CD4-positive, alpha-beta T cell treated with Interleukin-15 for 1 hour (primary cell): Measurements from ENCODE around the gene PDZD4.
A peak's percentile ranks its signal among the peaks of the same experiment; 100 is the strongest.

Experiments used
- DNase-seq: peaks from one replicate; pipeline ENCODE4 v3.0.0-alpha.2; 2020

The PDZD4 gene

GRCh38 chrX:153769865-153770600, 60.3 kb downstream of the PDZD4 start:
- peak; percentile 14 for DNase-seq

DNA sequence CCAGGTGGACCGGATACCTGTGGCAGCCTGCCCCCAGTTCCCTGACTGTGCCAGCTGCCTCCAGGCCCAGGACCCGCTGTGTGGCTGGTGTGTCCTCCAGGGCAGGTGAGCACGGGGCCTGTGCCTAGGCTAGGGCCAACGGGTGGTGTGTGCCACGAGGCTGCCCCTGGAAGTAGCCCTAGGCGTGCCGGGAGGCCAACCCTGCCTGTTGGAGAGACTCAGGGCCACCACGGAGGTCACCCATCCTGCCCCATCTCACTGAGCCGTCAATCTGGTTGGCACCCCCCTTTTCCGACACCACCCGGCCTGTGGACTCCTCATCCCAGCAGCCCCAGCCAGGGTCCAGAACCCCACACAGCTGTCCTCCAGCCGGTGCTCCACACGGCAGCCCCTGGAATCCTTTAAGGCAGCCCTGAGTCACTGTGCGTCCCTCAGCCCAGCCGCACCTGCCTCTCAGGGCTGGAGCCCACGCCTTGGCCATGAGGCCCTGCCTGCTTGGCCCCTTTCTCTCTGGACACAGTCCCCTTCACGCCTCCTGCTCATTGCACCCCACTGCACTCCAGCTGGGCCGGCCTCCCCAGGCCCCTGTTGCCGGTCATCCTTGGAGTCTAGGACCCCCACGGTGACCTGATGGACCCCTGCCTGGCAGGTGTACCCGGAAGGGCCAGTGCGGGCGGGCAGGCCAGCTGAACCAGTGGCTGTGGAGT, 61.0 kb downstream of the PDZD4 start:
- DNase-seq: peak; percentile 9

DNA sequence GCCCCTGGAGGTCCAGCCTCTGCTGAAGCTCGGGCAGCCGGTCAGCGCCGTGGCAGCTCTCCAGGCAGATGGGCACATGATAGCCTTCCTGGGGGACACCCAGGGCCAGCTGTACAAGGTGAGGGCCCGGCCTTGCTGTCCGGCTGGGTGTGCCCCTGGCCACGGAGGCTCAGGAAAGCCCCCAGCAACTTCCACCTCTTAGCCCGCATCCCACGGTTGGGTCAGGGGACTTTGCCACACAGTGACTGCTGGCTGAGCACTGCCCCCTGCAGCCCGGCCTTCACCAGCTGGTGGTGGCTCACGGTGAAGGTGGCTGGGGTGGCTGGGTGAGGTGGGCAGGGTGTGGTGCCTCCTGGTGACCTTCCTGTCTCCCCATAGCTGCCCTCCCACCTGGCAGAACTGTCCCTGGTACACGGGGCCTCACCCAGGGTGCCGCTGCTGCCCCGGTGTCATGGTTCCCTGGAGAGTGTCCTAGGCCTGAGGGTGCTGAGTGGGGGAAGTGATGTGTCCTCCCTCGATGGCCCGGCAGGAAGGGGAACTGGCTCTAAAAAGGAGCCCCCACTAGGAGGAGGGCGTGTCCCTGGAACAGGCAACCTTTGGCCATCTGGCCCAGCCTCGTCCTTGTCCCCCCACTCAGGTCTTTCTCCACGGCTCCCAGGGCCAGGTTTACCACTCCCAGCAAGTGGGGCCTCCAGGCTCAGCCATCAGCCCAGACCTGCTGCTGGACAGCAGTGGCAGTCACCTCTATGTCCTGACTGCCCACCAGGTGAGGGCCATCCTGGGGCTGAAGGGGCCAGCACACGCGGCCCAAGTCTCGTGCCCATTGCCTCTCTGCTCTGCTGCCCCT, 61.8 kb downstream of the PDZD4 start:
- DNase-seq: peak; percentile 16

- peak; percentile 10 for DNase-seq
Observed at GRCh38 chrX:153767674-153768055, 62.7 kb downstream of the PDZD4 start.

DNA sequence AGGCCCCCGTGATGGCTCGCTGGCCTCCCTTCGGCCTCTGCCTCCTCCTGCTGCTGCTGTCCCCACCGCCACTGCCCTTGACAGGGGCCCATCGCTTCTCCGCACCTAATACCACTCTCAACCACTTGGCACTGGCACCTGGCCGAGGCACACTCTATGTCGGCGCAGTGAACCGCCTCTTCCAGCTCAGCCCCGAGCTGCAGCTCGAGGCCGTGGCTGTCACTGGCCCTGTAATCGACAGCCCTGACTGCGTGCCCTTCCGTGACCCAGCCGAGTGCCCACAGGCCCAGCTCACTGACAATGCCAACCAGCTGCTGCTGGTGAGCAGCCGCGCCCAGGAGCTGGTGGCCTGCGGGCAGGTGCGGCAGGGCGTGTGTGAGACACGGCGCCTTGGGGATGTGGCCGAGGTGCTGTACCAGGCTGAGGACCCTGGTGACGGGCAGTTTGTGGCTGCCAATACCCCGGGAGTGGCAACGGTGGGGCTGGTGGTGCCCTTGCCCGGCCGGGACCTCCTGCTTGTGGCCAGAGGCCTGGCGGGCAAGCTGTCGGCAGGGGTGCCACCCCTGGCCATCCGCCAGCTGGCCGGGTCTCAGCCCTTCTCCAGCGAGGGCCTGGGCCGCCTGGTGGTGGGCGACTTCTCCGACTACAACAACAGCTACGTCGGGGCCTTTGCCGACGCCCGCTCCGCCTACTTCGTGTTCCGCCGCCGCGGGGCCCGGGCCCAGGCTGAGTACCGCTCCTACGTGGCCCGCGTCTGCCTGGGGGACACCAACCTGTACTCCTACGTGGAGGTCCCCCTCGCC, 63.3 kb downstream of the PDZD4 start:
- peak; percentile 13 for DNase-seq

DNA sequence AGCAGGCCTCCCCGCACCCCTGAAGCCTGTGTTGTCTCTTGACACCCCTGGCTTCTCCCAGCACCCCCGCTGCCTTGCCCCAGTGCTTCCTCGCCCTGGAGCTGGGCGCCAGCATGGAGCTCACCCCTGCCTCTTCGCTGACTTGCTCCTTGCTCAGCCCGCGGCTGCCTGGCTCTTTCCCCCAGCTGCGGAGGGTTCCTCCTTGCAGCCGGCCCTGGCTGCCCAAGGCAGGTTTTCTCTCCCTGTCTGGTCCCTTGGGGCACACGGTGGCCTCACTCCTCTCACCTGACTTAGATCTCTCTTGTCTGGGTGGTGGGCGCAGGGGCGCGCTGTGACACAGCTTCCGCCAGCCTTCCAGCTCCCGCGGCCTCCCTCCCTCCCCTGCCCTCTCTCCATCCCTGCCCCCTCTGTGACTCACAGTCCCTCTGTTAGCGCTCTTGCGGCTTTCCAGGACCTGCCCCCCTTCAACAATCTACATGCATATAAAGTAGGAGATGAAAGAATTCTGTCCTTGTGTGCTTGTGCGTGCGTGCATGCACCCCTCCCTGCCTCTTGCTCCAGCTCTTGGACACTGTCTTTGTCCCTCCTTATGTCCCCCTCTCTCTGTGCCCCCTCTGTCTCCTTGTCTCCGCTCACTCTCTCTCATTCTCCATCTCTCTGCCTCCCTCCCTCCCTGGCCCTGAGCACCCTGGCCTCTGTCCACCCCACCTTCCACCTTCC, 64.1 kb downstream of the PDZD4 start:
- peak; percentile 14 for DNase-seq

- DNase-seq: peak; percentile 16
Observed at GRCh38 chrX:153765138-153766079, 64.9 kb downstream of the PDZD4 start.

DNA sequence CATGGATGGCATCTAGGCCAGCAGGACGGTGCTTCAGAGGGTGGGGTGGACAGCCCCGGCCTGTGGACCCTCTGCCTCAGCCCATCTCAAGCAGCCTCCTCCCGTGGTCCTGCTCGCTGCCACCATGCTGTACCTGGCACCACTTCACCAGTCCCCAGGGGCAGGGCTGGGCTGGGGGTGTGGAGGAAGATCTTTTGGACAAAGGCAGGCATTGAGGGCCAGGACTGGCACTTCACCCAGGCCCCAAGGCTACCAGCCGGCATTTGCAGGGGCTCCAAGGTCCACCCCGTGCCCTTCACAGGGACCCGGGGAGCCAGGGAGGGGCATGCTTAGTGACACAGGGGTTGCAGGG, 65.6 kb downstream of the PDZD4 start:
- DNase-seq: no peak

DNA sequence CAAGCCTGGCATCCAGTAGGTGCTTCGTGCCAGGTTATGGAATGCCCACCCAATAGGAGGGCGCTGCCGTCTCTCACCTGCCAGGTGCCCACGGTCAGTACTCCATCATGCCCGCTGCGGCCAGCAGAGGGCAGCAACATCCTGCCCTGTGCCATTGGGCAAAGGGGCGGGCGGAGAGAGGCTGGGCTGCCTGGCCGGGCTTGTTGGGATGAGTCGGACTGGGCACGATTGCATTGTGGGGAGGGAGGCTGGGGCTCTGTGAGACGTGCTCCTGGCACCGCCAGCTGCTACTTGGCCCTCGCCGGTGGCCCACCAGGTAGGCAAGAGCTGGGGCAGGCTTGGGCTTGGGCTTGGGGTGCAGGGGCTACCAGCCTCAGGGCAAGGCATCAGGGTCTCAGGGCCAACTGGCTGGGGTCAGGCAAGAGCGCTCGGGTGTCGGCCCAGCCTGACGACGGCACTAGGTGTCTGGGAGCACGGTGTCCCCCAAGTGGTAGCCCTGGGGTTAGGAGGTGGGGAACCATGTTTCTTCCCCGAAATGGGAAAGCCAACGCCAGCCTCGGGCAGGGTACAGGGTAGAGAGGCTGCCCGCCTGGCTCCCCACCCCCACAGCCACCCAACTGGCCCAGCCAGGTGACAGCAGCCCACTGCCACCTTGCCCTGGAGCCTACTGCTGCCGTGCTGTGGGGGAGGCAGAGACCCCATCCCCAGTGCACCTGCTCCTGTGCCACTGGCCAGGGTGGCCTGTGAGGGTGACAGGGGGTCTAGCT, 66.2 kb downstream of the PDZD4 start, which contains the start of gene PLXNB3:
Gene PLXNB3 (plus strand): TSS at position 261 of the 767 bp plus-strand sequence. CDS start 1,287 bp downstream, outside the sequence.
- peak; percentile 74 for DNase-seq

DNA sequence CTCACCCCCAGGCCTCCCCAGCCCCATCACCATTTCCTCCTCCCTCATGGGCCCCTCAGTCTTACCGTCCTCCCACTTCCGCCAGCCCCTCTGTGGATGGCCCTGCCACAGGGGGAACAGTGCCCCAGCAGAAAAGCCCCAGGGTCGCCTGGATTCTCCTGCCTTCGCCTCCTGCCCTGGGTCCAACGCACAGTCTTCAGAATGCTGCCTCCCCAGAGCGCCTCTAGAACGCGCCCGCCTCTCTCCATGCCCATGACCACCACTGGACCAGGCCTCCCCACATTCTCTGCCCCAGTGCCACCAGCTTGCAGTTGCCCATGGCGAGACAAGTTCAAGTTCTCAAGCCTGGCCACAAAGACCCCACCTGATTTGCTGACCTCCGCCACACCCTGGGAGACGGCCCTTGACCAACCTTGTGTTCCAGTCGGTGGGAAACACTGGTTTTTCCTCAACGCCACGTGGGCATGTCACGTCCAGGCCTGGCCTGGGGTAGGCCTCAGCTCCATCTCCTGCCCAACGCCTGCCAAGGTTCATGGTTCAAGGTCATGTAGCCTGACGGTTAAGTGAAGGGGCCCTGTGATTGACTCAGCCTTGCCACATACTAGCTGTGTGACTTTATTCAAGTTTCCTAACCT, 66.9 kb downstream of the PDZD4 start:
- DNase-seq: peak; percentile 13

DNA sequence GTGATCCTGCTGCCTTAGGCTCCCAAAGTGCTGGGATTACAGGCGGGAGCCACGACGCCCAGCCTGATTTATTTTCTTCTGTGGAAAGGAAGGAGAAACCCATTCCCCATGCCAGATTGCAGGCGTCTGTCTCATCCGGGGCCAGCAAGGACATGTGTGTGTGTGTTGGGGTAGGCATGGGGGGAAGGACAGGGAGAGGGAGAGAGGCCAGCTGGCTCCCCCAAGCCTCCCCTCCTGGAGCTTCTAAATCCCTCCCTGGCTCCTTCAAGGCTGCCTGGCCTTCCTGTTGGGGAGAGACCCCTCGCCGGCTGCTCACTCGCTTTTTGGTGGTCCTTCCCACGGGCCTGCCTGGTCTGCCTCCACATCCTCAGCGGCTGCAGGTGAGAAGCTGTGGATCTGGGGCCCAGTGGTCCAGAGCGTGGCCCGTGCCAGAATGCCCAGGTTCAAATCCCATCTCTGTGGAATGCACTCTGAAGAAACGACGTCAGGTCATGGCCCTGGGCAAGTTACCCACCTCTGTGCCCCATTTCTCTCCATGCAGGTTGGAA, 67.6 kb downstream of the PDZD4 start:
- peak; percentile 12 for DNase-seq

GRCh38 chrX:153761863-153762262, 68.5 kb downstream of the PDZD4 start:
- peak; percentile 9 for DNase-seq

DNA sequence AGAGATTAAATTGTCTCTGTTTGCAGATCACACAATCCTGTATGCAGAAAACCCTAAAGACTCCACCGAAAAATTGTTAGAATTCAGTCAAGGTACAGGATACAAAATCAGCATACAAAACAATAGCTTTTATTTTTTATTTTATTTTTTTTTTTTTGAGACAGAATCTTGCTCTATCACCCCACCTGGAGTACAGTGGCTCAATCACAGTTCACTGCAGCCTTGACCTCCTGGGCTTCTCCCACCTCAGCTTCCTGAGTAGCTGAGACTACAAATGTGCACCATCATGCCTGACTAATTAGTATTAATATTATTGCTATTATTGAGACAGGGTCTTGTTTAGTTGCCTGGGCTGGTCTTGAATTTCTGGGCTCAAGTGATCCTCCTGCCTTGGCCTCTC, 75.2 kb downstream of the PDZD4 start:
- DNase-seq: no peak
